NCI-H1048 (cell line): Measurements from ENCODE around the gene EPPIN.

Source experiments
- DNase-seq: peaks from one replicate; lab custom pipeline; 2025; lab: John Stamatoyannopoulos, UW

EPPIN gene

GRCh38 chr20:45538209-45538799 is 8.9 kb downstream of the EPPIN start:
- DNase-seq, result no peak

GRCh38 chr20:45527294-45527693 is 19.9 kb downstream of the EPPIN start:
- DNase-seq, result no peak

GRCh38 chr20:45523821-45524220 is 23.4 kb downstream of the EPPIN start:
- DNase-seq, result no peak

GRCh38 chr20:45518282-45518681 is 28.9 kb downstream of the EPPIN start:
- DNase-seq, result no peak

- DNase-seq, result no peak
Measured at GRCh38 chr20:45515147-45515913, 31.9 kb downstream of the EPPIN start, which contains the start of gene SPINT3. Gene SPINT3 (minus strand): TSS chr20:45515622. CDS start chr20:45515608, 14 bp downstream.

- no peak for DNase-seq
Measured at GRCh38 chr20:45510242-45510862, 36.8 kb downstream of the EPPIN start.

GRCh38 chr20:45509091-45509490 is 38.1 kb downstream of the EPPIN start:
- DNase-seq, result no peak

GRCh38 chr20:45508068-45508886 is 38.9 kb downstream of the EPPIN start:
- DNase-seq, result no peak

- DNase-seq, result no peak
Measured at GRCh38 chr20:45507011-45507820, 40.0 kb downstream of the EPPIN start.

GRCh38 chr20:45506398-45506797 is 40.8 kb downstream of the EPPIN start:
- DNase-seq, result no peak

GRCh38 chr20:45503403-45503802 is 43.8 kb downstream of the EPPIN start:
- DNase-seq, result no peak

GRCh38 chr20:45502561-45502960 is 44.6 kb downstream of the EPPIN start:
- DNase-seq, result no peak

- no peak for DNase-seq
Measured at GRCh38 chr20:45501600-45501999, 45.6 kb downstream of the EPPIN start.

GRCh38 chr20:45500022-45500421 is 47.2 kb downstream of the EPPIN start:
- no peak for DNase-seq

- DNase-seq, result no peak
Measured at GRCh38 chr20:45497971-45498494, 49.2 kb downstream of the EPPIN start.

- no peak for DNase-seq
Measured at GRCh38 chr20:45496166-45496565, 51.0 kb downstream of the EPPIN start.

GRCh38 chr20:45495501-45495941 is 51.7 kb downstream of the EPPIN start:
- no peak for DNase-seq
